Activated CD8-positive, alpha-beta T cell treated with anti-CD3 and anti-CD28 coated beads for 36 hours (primary cell): ENCODE results near the gene LRFN2. TPM values are rescaled to one million over a fixed set of nuclear protein-coding genes. Genes with fewer than 3 reads are reported as not detected.

ENCODE experiments used
- ATAC-seq: fragments of 200-7000 bp; cut with Tn5 transposase; one replicate; pipeline ENCODE4 v1.10.0; 2021; ENCODE audit warnings: mild to moderate bottlenecking, moderate library complexity
- CTCF ChIA-PET: fragments of 350-600 bp; sonication (Branson Sonifier 250); formaldehyde crosslinking; loops from one replicate; lab custom pipeline; 2021; ENCODE audit warnings: antibody characterized with exemption; lab: Charles Lee
- POLR2A ChIA-PET: fragments of 350-600 bp; sonication (Branson Sonifier 250); formaldehyde crosslinking; loops from one replicate; lab custom pipeline; 2021; ENCODE audit warnings: antibody characterized with exemption; lab: Charles Lee
- DNase-seq: peaks from one replicate; pipeline ENCODE4 v3.0.0-alpha.2; 2020
- H3K27ac Mint-ChIP-seq: one replicate; pipeline ENCODE4 v1.8.0; 2021; ENCODE audit warnings: mild to moderate bottlenecking, mixed read lengths
- H3K27me3 Mint-ChIP-seq: one replicate; pipeline ENCODE4 v1.8.0; 2021; ENCODE audit warnings: mixed read lengths
- H3K36me3 Mint-ChIP-seq: one replicate; pipeline ENCODE4 v1.8.0; 2021; ENCODE audit warnings: low read depth, mixed read lengths
- H3K4me1 Mint-ChIP-seq: one replicate; pipeline ENCODE4 v1.8.0; 2021; ENCODE audit warnings: low read depth, mixed read lengths
- H3K4me3 Mint-ChIP-seq: one replicate; pipeline ENCODE4 v1.8.0; 2021; ENCODE audit warnings: mild to moderate bottlenecking, moderate library complexity, mixed read lengths
- H3K9me3 Mint-ChIP-seq: one replicate; pipeline ENCODE4 v1.8.0; 2021; ENCODE audit warnings: mixed read lengths
- CTCF ChIP-seq: fragments of 200-600 bp; IDR thresholded peaks from one replicate; pipeline ENCODE4 v1.8.0; 2022; ENCODE audit warnings: antibody characterized with exemption, mild to moderate bottlenecking
- intact Hi-C: fragments of 100-400 bp; cut with micrococcal nuclease; formaldehyde crosslinking; loops from one replicate; pipeline ENCODE4 v1.10.0; 2022
- total RNA-seq, 2 experiments: library from RNA; stranded (reverse); gene quantifications; one replicate each; pipeline ENCODE4 v1.2.3, GENCODE V29; 2021

The LRFN2 gene
- total RNA-seq, 2 experiments from 2014 or later = not detected

GRCh38 chr6:40538556-40538955 lies 48.6 kb downstream of the LRFN2 start:
- ChIA-PET POLR2A (no interaction called here), CTCF (no interaction called here)
- ATAC-seq (no peak), DNase-seq (no peak)
- no peak for TF ChIP-seq CTCF
- H3K4me3 Mint-ChIP-seq = no peak overlapping the region
- no peak overlapping the region for H3K27ac Mint-ChIP-seq
- H3K36me3 Mint-ChIP-seq = no peaks in the 10 kb centered on the region
- no peaks in the 10 kb centered on the region for H3K27me3 Mint-ChIP-seq
- H3K4me1 Mint-ChIP-seq = no peaks in the 10 kb centered on the region
- intact Hi-C loops = no loop called here
- no peaks in the 10 kb centered on the region for H3K9me3 Mint-ChIP-seq

DNA sequence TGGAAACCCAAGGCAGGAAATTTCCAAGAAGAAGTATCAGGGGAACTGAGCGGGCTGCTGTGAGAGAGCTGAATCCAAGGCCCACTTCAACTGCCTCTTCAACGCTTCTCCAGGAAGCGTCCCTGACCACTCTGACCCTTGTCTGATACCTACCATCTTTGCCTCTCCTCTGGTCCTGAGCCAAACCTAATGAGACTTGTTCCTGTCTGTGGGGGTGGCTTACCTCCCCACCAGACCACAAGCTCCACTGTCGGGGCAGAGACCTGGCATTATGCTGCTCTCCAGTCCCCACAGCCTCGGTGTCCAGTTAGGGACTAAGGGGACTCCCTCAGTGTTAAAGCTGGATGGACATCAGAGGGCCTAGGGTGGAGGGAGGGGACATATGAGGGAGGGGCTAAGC lies 49.7 kb downstream of the LRFN2 start:
- Mint-ChIP-seq H3K4me3 (no peak overlapping the region), H3K9me3 (no peaks in the 10 kb centered on the region), H3K36me3 (no peaks in the 10 kb centered on the region), H3K27ac (no peak overlapping the region), H3K4me1 (no peaks in the 10 kb centered on the region), H3K27me3 (no peaks in the 10 kb centered on the region)
- intact Hi-C loops = no loop called here
- no peak for TF ChIP-seq CTCF
- DNase-seq (no peak), ATAC-seq (no peak)
- POLR2A ChIA-PET = no interaction called here
- CTCF ChIA-PET = no interaction called here

- ATAC-seq (no peak), DNase-seq (no peak)
- Mint-ChIP-seq H3K27ac (no peak overlapping the region), H3K36me3 (no peaks in the 10 kb centered on the region), H3K9me3 (no peaks in the 10 kb centered on the region), H3K4me1 (no peaks in the 10 kb centered on the region), H3K27me3 (no peaks in the 10 kb centered on the region), H3K4me3 (no peak overlapping the region)
- POLR2A ChIA-PET = no interaction called here
- no peak for TF ChIP-seq CTCF
- intact Hi-C loops = no loop called here
- CTCF ChIA-PET = no interaction called here
These were observed 50.7 kb downstream of the LRFN2 start for GRCh38 chr6:40536442-40536841.

DNA sequence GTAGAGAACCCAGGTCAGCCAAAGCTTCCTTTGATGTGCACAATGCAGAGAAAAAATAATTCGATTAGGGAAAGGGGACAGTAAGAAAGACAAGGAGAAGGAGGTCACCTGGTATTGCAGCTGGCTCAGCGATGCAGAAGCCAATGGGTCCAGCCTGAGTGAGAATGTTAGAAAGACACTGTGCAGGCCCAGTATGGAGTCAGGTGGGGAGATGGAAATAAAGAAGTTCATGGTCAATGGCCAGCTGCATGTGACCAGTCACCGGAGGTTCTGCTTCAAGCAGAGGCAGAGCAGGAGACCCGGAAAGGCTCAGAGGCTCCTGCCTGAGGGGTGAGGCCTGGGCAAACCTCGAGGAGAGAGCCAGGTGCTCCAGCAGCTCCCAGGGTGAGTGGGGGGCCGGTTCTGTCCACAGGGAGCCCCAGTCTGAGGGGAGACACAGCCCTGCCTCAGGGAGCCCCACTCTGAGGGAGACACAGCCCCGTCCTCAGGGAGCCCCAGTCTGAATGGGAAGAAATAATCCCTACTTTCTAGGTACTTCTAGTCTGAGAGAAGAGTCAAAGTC lies 51.3 kb downstream of the LRFN2 start:
- POLR2A ChIA-PET = no interaction called here
- Mint-ChIP-seq H3K27ac (no peak overlapping the region), H3K27me3 (no peaks in the 10 kb centered on the region), H3K4me3 (no peak overlapping the region), H3K36me3 (no peaks in the 10 kb centered on the region), H3K9me3 (no peaks in the 10 kb centered on the region), H3K4me1 (no peaks in the 10 kb centered on the region)
- no peak for TF ChIP-seq CTCF
- CTCF ChIA-PET = no interaction called here
- intact Hi-C loops = no loop called here
- ATAC-seq (no peak), DNase-seq (no peak)

DNA sequence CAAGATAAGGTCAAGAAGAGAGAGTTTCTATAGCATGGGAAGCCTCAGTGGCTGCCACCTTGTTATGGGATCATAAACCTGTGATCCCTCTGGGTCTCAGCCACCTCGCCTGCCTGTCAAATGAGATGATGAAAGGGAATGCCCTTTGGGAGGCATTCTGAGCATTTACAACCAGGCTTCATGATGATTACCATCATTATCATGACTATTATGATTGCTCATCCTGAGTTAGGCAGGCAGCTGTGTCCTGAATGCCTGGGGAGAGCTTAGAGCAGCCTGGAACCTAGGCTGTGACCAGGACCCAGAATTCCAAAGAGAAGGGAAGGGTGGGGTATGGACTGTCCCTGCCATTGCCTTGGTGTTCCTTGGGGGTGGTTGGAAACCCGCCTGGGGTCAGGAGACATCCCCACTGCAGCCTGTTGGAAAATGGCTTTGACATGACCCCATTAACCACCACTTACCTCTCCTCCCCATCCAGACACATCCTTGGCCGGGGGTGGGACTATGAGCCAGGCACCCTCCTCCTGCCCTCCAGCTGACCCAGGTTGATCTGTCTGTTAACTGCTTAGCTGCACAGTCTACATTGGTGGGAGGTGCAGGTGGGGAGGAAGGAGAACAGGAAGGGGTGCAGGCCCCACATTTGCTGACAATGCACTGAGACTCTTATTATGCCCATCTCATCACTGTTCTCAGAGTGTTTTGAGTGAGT lies 51.9 kb downstream of the LRFN2 start:
- POLR2A ChIA-PET = no interaction called here
- no peak for TF ChIP-seq CTCF
- H3K4me1 Mint-ChIP-seq = no peaks in the 10 kb centered on the region
- H3K9me3 Mint-ChIP-seq = no peaks in the 10 kb centered on the region
- no peak for ATAC-seq
- no peaks in the 10 kb centered on the region for H3K27me3 Mint-ChIP-seq
- H3K36me3 Mint-ChIP-seq = no peaks in the 10 kb centered on the region
- H3K27ac Mint-ChIP-seq = no peak overlapping the region
- H3K4me3 Mint-ChIP-seq = no peak overlapping the region
- DNase-seq = no peak
- CTCF ChIA-PET = no interaction called here
- intact Hi-C loops = no loop called here
